MM.1S (cell line): ENCODE measurements around the gene UGT3A2.

Experiments used
- DNase-seq: peaks from one replicate; pipeline ENCODE4 v3.0.0-alpha.2; 2015
- H2AFZ ChIP-seq: fragments of 300-600 bp; sonication (generic); 2 replicates; pipeline ENCODE4 v1.6.0; 2016; ENCODE audit warnings: antibody characterized with exemption, low read length
- H3F3A ChIP-seq: fragments of 300-600 bp; sonication (generic); 2 replicates; pipeline ENCODE4 v1.6.1; 2016; ENCODE audit warnings: mild to moderate bottlenecking, antibody characterized with exemption, low read length, moderate library complexity, mixed read lengths; ENCODE audit not compliant: insufficient read depth
- H3K27ac ChIP-seq: fragments of 300-600 bp; sonication (generic); 2 replicates; pipeline ENCODE4 v1.5.1; 2016; ENCODE audit warnings: mild to moderate bottlenecking, low read length
- H3K27me3 ChIP-seq: fragments of 300-600 bp; sonication (generic); replicated peaks from 2 replicates; pipeline ENCODE4 v1.6.0; 2016; ENCODE audit warnings: low read length; ENCODE audit not compliant: insufficient read depth
- H3K36me3 ChIP-seq: fragments of 300-600 bp; sonication (generic); replicated peaks from 2 replicates; pipeline ENCODE4 v1.6.1; 2016; ENCODE audit warnings: mild to moderate bottlenecking, low read length, mixed read lengths; ENCODE audit not compliant: insufficient read depth
- H3K4me1 ChIP-seq: fragments of 300-600 bp; sonication (generic); 2 replicates; pipeline ENCODE4 v1.6.1; 2016; ENCODE audit warnings: low read length, mixed read lengths
- H3K4me2 ChIP-seq: fragments of 300-600 bp; sonication (generic); 2 replicates; pipeline ENCODE4 v1.6.0; 2016; ENCODE audit warnings: low read depth, low read length
- H3K4me3 ChIP-seq: fragments of 300-600 bp; sonication (generic); 2 replicates; pipeline ENCODE4 v1.5.1; 2016; ENCODE audit warnings: low read length, mixed read lengths
- H3K79me2 ChIP-seq: fragments of 300-600 bp; sonication (generic); 2 replicates; pipeline ENCODE4 v1.6.1; 2016; ENCODE audit warnings: mixed run types, low read length, mixed read lengths
- H3K9ac ChIP-seq: fragments of 300-600 bp; sonication (generic); 2 replicates; pipeline ENCODE4 v1.6.1; 2016; ENCODE audit warnings: low read length, mixed read lengths
- H3K9me2 ChIP-seq: fragments of 300-600 bp; sonication (generic); replicated peaks from 2 replicates; pipeline ENCODE4 v1.6.1; 2016; ENCODE audit warnings: mild to moderate bottlenecking, low read length, mixed read lengths; ENCODE audit not compliant: insufficient read depth
- H3K9me3 ChIP-seq: fragments of 300-600 bp; sonication (generic); replicated peaks from 2 replicates; pipeline ENCODE4 v1.6.1; 2016; ENCODE audit warnings: mild to moderate bottlenecking, low read length, mixed read lengths; ENCODE audit not compliant: insufficient read depth
- H4K20me1 ChIP-seq: fragments of 300-600 bp; sonication (generic); 2 replicates; pipeline ENCODE4 v1.6.1; 2016; ENCODE audit warnings: mild to moderate bottlenecking, low read length, moderate library complexity, mixed read lengths; ENCODE audit not compliant: insufficient read depth
- CTCF ChIP-seq: fragments of 300-600 bp; sonication (generic); IDR thresholded peaks from 2 replicates; pipeline ENCODE4 v1.5.1; 2016; ENCODE audit warnings: antibody characterized with exemption, low read length, mixed read lengths
- EZH2 ChIP-seq: fragments of 300-600 bp; sonication (generic); optimal IDR thresholded peaks from 2 replicates; pipeline ENCODE3; 2017; ENCODE audit warnings: low read depth, mild to moderate bottlenecking, antibody characterized with exemption, low read length, mixed read lengths
- EZH2phosphoT487 ChIP-seq: fragments of 300-600 bp; sonication (generic); IDR thresholded peaks from 2 replicates; pipeline ENCODE4 v1.6.1; 2018; ENCODE audit warnings: antibody characterized with exemption, low read length

The UGT3A2 gene

GRCh38 chr5:36105819-36106218 is 39.1 kb upstream of the UGT3A2 start:
- Histone ChIP-seq H3K9ac (no peak overlapping the region), H3K27ac (no peak overlapping the region), H3K4me3 (no peak overlapping the region), H4K20me1 (no peaks in the 10 kb centered on the region), H3K79me2 (no peaks in the 10 kb centered on the region), H3K36me3 (peaks cover 6% of the 10 kb centered on the region), H3K4me1 (no peaks in the 10 kb centered on the region), H3K9me3 (no peaks in the 10 kb centered on the region), H2AFZ (no peak overlapping the region), H3K9me2 (no peaks in the 10 kb centered on the region), H3K4me2 (no peak overlapping the region), H3K27me3 (no peaks in the 10 kb centered on the region), H3F3A (no peaks in the 10 kb centered on the region)
- no peak for DNase-seq
- TF ChIP-seq EZH2phosphoT487 (no peak), CTCF (no peak), EZH2 (no peak)

- no peaks in the 10 kb centered on the region; the same call in 1 of the 2 replicates for H3K4me1 ChIP-seq
- no peaks in the 10 kb centered on the region for H3K27me3 ChIP-seq
- no peak overlapping the region for H3K4me3 ChIP-seq
- H3K9me2 ChIP-seq, result no peaks in the 10 kb centered on the region
- H3K4me2 ChIP-seq, result no peak overlapping the region
- no peaks in the 10 kb centered on the region for H3K9me3 ChIP-seq
- no peak overlapping the region for H3K27ac ChIP-seq
- no peaks in the 10 kb centered on the region for H3K79me2 ChIP-seq
- TF ChIP-seq CTCF (no peak), EZH2phosphoT487 (no peak), EZH2 (no peak)
- no peaks in the 10 kb centered on the region for H3F3A ChIP-seq
- no peak for DNase-seq
- H2AFZ ChIP-seq, result no peak overlapping the region
- H4K20me1 ChIP-seq, result no peaks in the 10 kb centered on the region
- peaks cover 6% of the 10 kb centered on the region; the same call in 1 of the 2 replicates for H3K36me3 ChIP-seq
- no peak overlapping the region for H3K9ac ChIP-seq
These were observed 33.1 kb upstream of the UGT3A2 start for GRCh38 chr5:36099748-36100147.

- H3K27ac ChIP-seq, result no peak overlapping the region
- no peak for TF ChIP-seq EZH2
- TF ChIP-seq EZH2phosphoT487, result no peak
- no peak for TF ChIP-seq CTCF
- DNase-seq, result no peak
- H3K9me2 ChIP-seq, result no peaks in the 10 kb centered on the region
- no peaks in the 10 kb centered on the region for H4K20me1 ChIP-seq
- no peak overlapping the region for H2AFZ ChIP-seq
- H3K9ac ChIP-seq, result no peak overlapping the region
- H3K27me3 ChIP-seq, result no peaks in the 10 kb centered on the region
- H3K4me3 ChIP-seq, result no peak overlapping the region
- no peak overlapping the region for H3K4me2 ChIP-seq
- H3K9me3 ChIP-seq, result no peaks in the 10 kb centered on the region
- no peaks in the 10 kb centered on the region for H3K36me3 ChIP-seq
- no peaks in the 10 kb centered on the region for H3K79me2 ChIP-seq
- H3F3A ChIP-seq, result no peaks in the 10 kb centered on the region
- no peaks in the 10 kb centered on the region; the same call in 1 of the 2 replicates for H3K4me1 ChIP-seq
These were observed 29.8 kb upstream of the UGT3A2 start for GRCh38 chr5:36096486-36096885.

- Histone ChIP-seq H3K27me3 (no peaks in the 10 kb centered on the region), H3K27ac (no peak overlapping the region), H3K9ac (no peak overlapping the region), H3K4me2 (no peak overlapping the region), H3F3A (no peaks in the 10 kb centered on the region), H4K20me1 (no peaks in the 10 kb centered on the region), H3K9me2 (no peaks in the 10 kb centered on the region), H3K4me3 (no peak overlapping the region), H2AFZ (no peak overlapping the region), H3K9me3 (no peaks in the 10 kb centered on the region), H3K79me2 (no peaks in the 10 kb centered on the region), H3K36me3 (no peaks in the 10 kb centered on the region), H3K4me1 (no peaks in the 10 kb centered on the region)
- peak; percentile 53 for DNase-seq
- TF ChIP-seq EZH2 (no peak), EZH2phosphoT487 (no peak), CTCF (peak; percentile 59)
These were observed 23.3 kb upstream of the UGT3A2 start for GRCh38 chr5:36089989-36090388.
